Panc1 (cell line): ENCODE measurements around the gene AP3D1. TPM values are rescaled to one million over a fixed set of nuclear protein-coding genes. Genes with fewer than 3 reads are reported as not detected.

ENCODE experiments used
- ATAC-seq: fragments of 200-7000 bp; cut with Tn5 transposase; 2 replicates; pipeline ENCODE4 v1.9.1; 2020; ENCODE audit warnings: mild to moderate bottlenecking, moderate library complexity
- BruUV-seq: library from RNA; stranded (reverse); fragments of 400-500 nt; replicated peaks from 2 replicates; lab custom pipeline; 2021; lab: Mats Ljungman, UMichigan
- CTCF ChIA-PET: fragments of 300-600 bp; sonication (Branson Sonifier 250); formaldehyde crosslinking; loops from one replicate; lab custom pipeline; 2022; ENCODE audit warnings: antibody characterized with exemption; lab: Charles Lee
- POLR2A ChIA-PET: fragments of 300-600 bp; sonication (Branson Sonifier 250); formaldehyde crosslinking; loops from one replicate; lab custom pipeline; 2022; ENCODE audit warnings: antibody characterized with exemption; lab: Charles Lee
- DNase-seq: peaks from one replicate; pipeline ENCODE4 v3.0.0-alpha.2; 2010; ENCODE audit warnings: low read depth, low spot score
- H3K27ac ChIP-seq: 2 replicates; pipeline ENCODE4 v1.5.1; 2011; ENCODE audit warnings: mild to moderate bottlenecking, low read length, inconsistent platforms
- H3K27me3 ChIP-seq: fragments of 200-500 bp; sonication (Bioruptor generic); 2 replicates; pipeline ENCODE4 v1.6.0; 2014; ENCODE audit warnings: low read length, inconsistent platforms; ENCODE audit not compliant: control insufficient read depth, insufficient read depth
- H3K36me3 ChIP-seq: fragments of 200-500 bp; sonication (Bioruptor generic); 2 replicates; pipeline ENCODE4 v1.5.1; 2014; ENCODE audit warnings: inconsistent platforms, mild to moderate bottlenecking, low read length, moderate library complexity; ENCODE audit not compliant: control insufficient read depth, insufficient read depth
- H3K4me1 ChIP-seq: 2 replicates; pipeline ENCODE4 v1.5.1; 2011; ENCODE audit warnings: inconsistent platforms, mild to moderate bottlenecking, low read length, moderate library complexity; ENCODE audit not compliant: control insufficient read depth, insufficient read depth
- H3K4me3 ChIP-seq, 2 experiments: 2 replicates each; pipeline ENCODE4 v1.5.1; 2011 to 2012; ENCODE audit warnings: low read depth in 2 of 2, low read length in 2 of 2, mild to moderate bottlenecking in 2 of 2, inconsistent platforms in 1 of 2, moderate library complexity in 1 of 2
- H3K9me3 ChIP-seq: fragments of 200-500 bp; sonication (Bioruptor generic); 2 replicates; pipeline ENCODE4 v1.5.1; 2014; ENCODE audit warnings: low read depth, mild to moderate bottlenecking, inconsistent platforms, low read length, moderate library complexity; ENCODE audit not compliant: control insufficient read depth, insufficient read depth
- CTCF ChIP-seq: fragments of 450-650 bp; IDR thresholded peaks from 2 replicates; pipeline ENCODE4 v1.5.1; 2017; ENCODE audit warnings: mild to moderate bottlenecking
- POLR2AphosphoS5 ChIP-seq: IDR thresholded peaks from 2 replicates; pipeline ENCODE4 v1.6.1; 2012; ENCODE audit warnings: mild to moderate bottlenecking, low read depth, low read length, moderate library complexity
- SIN3A ChIP-seq: IDR thresholded peaks from 2 replicates; pipeline ENCODE4 v1.6.1; 2012; ENCODE audit warnings: low read depth, mild to moderate bottlenecking, low read length, moderate library complexity, borderline replicate concordance; ENCODE audit not compliant: insufficient read depth
- TCF7L2 ChIP-seq: IDR thresholded peaks from 2 replicates; pipeline ENCODE4 v1.6.1; 2011; ENCODE audit warnings: mild to moderate bottlenecking, low read depth, low read length, inconsistent platforms
- in situ Hi-C: cut with HindIII; loops from 2 replicates; pipeline ENCODE4 v1.10.0; 2016; ENCODE audit warnings: low sequenced_read_pairs, low pct_unique_long_range_greater_than_20kb
- intact Hi-C: fragments of 100-400 bp; cut with micrococcal nuclease; formaldehyde crosslinking; loops from one replicate; pipeline ENCODE4 v1.10.0; 2022; ENCODE audit not compliant: unreplicated experiment
- total RNA-seq: library from RNA; stranded (reverse); gene quantifications from one replicate; pipeline ENCODE4 v1.2.1, GENCODE V29; 2021; ENCODE audit not compliant: unreplicated experiment
- TF ChIP-seq, protein P1 (sequence below), 2 experiments: IDR thresholded peaks; 2 replicates each; pipeline ENCODE4 v1.6.1; 2011 to 2012; ENCODE audit warnings: low read depth in 2 of 2, control low read depth in 1 of 2, low read length in 1 of 2, mild to moderate bottlenecking in 1 of 2, moderate library complexity in 1 of 2; ENCODE audit not compliant: insufficient read depth in 1 of 2

AP3D1 gene
- total RNA-seq, 1 experiment from 2014 or later: 167 TPM

GRCh38 chr19:2175742-2176141 lies 24.4 kb upstream of the AP3D1 start:
- ATAC-seq: no peak
- no peaks in the 10 kb centered on the region for H3K36me3 ChIP-seq
- DNase-seq: no peak
- intact Hi-C loops: no loop called here
- TF ChIP-seq POLR2AphosphoS5: no peak
- TF ChIP-seq, protein P1, sequence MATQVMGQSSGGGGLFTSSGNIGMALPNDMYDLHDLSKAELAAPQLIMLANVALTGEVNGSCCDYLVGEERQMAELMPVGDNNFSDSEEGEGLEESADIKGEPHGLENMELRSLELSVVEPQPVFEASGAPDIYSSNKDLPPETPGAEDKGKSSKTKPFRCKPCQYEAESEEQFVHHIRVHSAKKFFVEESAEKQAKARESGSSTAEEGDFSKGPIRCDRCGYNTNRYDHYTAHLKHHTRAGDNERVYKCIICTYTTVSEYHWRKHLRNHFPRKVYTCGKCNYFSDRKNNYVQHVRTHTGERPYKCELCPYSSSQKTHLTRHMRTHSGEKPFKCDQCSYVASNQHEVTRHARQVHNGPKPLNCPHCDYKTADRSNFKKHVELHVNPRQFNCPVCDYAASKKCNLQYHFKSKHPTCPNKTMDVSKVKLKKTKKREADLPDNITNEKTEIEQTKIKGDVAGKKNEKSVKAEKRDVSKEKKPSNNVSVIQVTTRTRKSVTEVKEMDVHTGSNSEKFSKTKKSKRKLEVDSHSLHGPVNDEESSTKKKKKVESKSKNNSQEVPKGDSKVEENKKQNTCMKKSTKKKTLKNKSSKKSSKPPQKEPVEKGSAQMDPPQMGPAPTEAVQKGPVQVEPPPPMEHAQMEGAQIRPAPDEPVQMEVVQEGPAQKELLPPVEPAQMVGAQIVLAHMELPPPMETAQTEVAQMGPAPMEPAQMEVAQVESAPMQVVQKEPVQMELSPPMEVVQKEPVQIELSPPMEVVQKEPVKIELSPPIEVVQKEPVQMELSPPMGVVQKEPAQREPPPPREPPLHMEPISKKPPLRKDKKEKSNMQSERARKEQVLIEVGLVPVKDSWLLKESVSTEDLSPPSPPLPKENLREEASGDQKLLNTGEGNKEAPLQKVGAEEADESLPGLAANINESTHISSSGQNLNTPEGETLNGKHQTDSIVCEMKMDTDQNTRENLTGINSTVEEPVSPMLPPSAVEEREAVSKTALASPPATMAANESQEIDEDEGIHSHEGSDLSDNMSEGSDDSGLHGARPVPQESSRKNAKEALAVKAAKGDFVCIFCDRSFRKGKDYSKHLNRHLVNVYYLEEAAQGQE (IDR thresholded peaks at IDR 0.05; ENCODE audit: insufficient read depth in 1 of 2, low read depth in 2 of 2, low read length in 1 of 2): no peak
- no peak for TF ChIP-seq CTCF
- no peak for TF ChIP-seq SIN3A
- ChIA-PET POLR2A (no interaction called here), CTCF (interaction anchor here (0.6 kb wide), 1 partner anchor 22 kb away, joined by 4 read pairs; no protein-coding TSS in a partner anchor)
- no peaks in the 10 kb centered on the region for H3K27me3 ChIP-seq
- H3K27ac ChIP-seq: no peak overlapping the region
- H3K9me3 ChIP-seq: no peaks in the 10 kb centered on the region
- peaks cover 14% of the 10 kb centered on the region for H3K4me1 ChIP-seq
- in situ Hi-C loops: no loop called here
- H3K4me3 ChIP-seq: no peak overlapping the region
- no TSS peak for BruUV-seq

DNA sequence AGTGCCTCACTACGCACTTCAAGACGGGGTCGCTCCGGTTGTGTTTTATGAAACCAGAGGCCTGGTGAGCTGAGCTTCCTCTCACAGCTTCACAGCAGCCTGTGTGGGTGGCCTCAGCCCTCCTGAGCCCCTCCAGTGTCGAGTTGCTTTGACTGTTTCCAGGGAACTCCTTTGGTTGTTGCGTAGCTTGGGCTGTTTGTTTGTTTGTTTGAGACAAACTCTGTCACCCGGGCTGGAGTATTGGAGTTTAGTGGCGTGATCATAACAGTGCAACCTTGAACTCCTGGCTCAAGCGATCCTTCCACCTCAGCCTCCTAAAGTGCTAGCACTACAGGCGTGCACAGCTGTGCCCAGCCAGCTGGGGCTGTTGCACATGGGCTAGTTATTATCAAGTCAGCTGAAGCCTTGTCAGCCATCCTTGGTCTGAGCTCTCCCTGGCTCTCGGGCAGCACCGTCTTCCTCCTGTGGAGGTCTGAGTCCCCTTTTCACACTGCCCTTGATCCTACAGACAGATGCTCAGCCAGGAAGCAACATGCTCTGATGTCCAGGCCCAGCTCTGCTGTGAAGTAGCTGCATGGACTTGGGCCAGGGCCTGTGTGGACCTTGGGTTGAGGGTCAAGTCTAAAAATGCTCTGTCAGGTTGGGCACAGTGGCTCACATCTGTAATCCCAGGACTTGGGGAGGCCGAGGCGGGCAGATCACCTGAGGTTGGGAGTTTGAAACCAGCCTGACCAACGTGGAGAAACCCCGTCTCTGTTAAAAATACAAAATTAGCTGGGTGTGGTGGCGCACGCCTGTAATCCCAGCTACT lies 22.6 kb upstream of the AP3D1 start:
- no TSS peak for BruUV-seq
- ChIA-PET CTCF (interaction anchor here (0.6 kb wide), 2 partner anchors 156 to 319 kb away, joined by 3 read pairs; no protein-coding TSS in a partner anchor), POLR2A (no interaction called here)
- in situ Hi-C loops: no loop called here
- TF ChIP-seq, protein P1 (IDR thresholded peaks at IDR 0.05; ENCODE audit: insufficient read depth in 1 of 2, low read depth in 2 of 2, low read length in 1 of 2): no peak
- TF ChIP-seq TCF7L2 (no peak), POLR2AphosphoS5 (no peak), SIN3A (no peak), CTCF (no peak)
- no peaks in the 10 kb centered on the region for H3K9me3 ChIP-seq
- H3K27me3 ChIP-seq: no peaks in the 10 kb centered on the region
- peaks cover 28% of the 10 kb centered on the region for H3K4me1 ChIP-seq
- H3K27ac ChIP-seq: no peak overlapping the region
- H3K4me3 ChIP-seq: no peak overlapping the region
- DNase-seq: no peak
- intact Hi-C loops: no loop called here
- ATAC-seq: no peak
- no peaks in the 10 kb centered on the region for H3K36me3 ChIP-seq
